Liver (tissue), 3 donors: ENCODE measurements around the gene EEFSEC.

ENCODE experiments used
- JUND ChIP-seq, 2 donors: IDR thresholded peaks; 2 replicates each; pipeline ENCODE4 v1.6.1; 2016; ENCODE audit warnings: antibody characterized with exemption in 2 of 2
- NR2F2 ChIP-seq: IDR thresholded peaks from 2 replicates; pipeline ENCODE4 v1.6.1; 2016; ENCODE audit warnings: antibody characterized with exemption
- RAD21 ChIP-seq, 2 donors: IDR thresholded peaks; 2 replicates each; pipeline ENCODE4 v1.6.1; 2016; ENCODE audit warnings: antibody characterized with exemption in 2 of 2, mild to moderate bottlenecking in 2 of 2
- SP1 ChIP-seq: IDR thresholded peaks from 2 replicates; pipeline ENCODE4 v1.6.1; 2018; ENCODE audit warnings: antibody characterized with exemption, mild to moderate bottlenecking
- TAF1 ChIP-seq: conservative IDR thresholded peaks from 2 replicates; pipeline ENCODE4 v1.6.1; 2016; ENCODE audit warnings: antibody characterized with exemption, mild to moderate bottlenecking
- YY1 ChIP-seq: IDR thresholded peaks from 2 replicates; pipeline ENCODE4 v1.6.1; 2016; ENCODE audit warnings: antibody characterized with exemption, mild to moderate bottlenecking
- TF ChIP-seq, protein P1 (sequence below): fragments of 150-350 bp; IDR thresholded peaks from 2 replicates; pipeline ENCODE4 v1.5.1; 2017; ENCODE audit warnings: improper control_type of control experiment, low read depth, low read length; ENCODE audit not compliant: missing input control
- TF ChIP-seq, protein P2 (sequence below): IDR thresholded peaks from 2 replicates; pipeline ENCODE4 v1.6.1; 2016; ENCODE audit warnings: antibody characterized with exemption
- TF ChIP-seq, protein P3 (sequence below): IDR thresholded peaks from 2 replicates; pipeline ENCODE4 v1.6.1; 2016; ENCODE audit warnings: antibody characterized with exemption, mild to moderate bottlenecking
- donor health status: healthy.
- donor health status: healthy.

DNA sequence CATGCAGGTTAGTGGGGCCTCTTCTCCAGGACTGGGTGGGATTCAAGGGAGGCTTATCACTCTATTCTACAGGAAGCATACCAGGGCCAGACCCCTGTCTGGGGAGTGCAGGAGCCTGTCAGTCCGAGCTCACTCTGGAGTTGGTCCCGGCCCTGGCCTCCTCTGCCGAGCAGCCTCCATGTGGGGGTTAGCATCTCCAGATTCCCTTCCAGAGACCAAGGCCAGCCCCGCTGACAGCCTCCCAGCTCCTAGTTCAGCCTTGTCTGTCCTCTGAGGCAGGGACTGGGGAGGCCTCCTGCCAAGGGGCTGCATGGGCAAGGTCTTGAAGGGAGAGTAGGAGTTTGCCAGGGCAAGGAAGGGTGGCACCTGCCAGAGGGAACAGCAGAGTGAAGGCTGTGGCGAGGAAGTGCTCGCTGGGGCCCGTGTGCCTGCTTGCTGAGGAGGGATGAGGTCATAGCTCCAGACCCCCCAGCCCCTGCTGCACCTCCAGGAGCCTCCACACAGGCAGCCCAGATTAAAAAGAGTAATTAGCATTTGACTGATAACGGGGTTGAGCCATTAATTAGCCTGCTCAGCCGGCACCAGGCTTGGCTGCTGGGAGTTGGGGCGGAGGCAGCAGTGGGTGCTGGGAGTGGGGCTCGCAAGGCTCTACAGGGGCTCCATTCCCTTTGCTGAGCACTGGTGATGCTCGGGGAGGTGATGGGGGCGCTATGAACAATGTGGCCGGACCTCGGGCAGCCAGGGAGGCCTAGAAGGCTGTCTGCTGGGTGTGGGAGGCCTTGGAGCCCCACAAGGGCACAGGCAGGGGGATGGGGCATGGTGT is 259.1 kb downstream of the EEFSEC start:
- TF ChIP-seq, protein P1, sequence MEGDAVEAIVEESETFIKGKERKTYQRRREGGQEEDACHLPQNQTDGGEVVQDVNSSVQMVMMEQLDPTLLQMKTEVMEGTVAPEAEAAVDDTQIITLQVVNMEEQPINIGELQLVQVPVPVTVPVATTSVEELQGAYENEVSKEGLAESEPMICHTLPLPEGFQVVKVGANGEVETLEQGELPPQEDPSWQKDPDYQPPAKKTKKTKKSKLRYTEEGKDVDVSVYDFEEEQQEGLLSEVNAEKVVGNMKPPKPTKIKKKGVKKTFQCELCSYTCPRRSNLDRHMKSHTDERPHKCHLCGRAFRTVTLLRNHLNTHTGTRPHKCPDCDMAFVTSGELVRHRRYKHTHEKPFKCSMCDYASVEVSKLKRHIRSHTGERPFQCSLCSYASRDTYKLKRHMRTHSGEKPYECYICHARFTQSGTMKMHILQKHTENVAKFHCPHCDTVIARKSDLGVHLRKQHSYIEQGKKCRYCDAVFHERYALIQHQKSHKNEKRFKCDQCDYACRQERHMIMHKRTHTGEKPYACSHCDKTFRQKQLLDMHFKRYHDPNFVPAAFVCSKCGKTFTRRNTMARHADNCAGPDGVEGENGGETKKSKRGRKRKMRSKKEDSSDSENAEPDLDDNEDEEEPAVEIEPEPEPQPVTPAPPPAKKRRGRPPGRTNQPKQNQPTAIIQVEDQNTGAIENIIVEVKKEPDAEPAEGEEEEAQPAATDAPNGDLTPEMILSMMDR = no peak
- TF ChIP-seq YY1 (no peak), RAD21 (IDR thresholded peaks at IDR 0.05) (no peak), SP1 (no peak), NR2F2 (no peak), JUND (IDR thresholded peaks at IDR 0.05) (no peak), TAF1 (no peak)
- TF ChIP-seq, protein P2, sequence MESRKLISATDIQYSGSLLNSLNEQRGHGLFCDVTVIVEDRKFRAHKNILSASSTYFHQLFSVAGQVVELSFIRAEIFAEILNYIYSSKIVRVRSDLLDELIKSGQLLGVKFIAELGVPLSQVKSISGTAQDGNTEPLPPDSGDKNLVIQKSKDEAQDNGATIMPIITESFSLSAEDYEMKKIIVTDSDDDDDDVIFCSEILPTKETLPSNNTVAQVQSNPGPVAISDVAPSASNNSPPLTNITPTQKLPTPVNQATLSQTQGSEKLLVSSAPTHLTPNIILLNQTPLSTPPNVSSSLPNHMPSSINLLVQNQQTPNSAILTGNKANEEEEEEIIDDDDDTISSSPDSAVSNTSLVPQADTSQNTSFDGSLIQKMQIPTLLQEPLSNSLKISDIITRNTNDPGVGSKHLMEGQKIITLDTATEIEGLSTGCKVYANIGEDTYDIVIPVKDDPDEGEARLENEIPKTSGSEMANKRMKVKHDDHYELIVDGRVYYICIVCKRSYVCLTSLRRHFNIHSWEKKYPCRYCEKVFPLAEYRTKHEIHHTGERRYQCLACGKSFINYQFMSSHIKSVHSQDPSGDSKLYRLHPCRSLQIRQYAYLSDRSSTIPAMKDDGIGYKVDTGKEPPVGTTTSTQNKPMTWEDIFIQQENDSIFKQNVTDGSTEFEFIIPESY = no peak
- TF ChIP-seq, protein P3, sequence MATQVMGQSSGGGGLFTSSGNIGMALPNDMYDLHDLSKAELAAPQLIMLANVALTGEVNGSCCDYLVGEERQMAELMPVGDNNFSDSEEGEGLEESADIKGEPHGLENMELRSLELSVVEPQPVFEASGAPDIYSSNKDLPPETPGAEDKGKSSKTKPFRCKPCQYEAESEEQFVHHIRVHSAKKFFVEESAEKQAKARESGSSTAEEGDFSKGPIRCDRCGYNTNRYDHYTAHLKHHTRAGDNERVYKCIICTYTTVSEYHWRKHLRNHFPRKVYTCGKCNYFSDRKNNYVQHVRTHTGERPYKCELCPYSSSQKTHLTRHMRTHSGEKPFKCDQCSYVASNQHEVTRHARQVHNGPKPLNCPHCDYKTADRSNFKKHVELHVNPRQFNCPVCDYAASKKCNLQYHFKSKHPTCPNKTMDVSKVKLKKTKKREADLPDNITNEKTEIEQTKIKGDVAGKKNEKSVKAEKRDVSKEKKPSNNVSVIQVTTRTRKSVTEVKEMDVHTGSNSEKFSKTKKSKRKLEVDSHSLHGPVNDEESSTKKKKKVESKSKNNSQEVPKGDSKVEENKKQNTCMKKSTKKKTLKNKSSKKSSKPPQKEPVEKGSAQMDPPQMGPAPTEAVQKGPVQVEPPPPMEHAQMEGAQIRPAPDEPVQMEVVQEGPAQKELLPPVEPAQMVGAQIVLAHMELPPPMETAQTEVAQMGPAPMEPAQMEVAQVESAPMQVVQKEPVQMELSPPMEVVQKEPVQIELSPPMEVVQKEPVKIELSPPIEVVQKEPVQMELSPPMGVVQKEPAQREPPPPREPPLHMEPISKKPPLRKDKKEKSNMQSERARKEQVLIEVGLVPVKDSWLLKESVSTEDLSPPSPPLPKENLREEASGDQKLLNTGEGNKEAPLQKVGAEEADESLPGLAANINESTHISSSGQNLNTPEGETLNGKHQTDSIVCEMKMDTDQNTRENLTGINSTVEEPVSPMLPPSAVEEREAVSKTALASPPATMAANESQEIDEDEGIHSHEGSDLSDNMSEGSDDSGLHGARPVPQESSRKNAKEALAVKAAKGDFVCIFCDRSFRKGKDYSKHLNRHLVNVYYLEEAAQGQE = no peak
